CD4-positive, alpha-beta T cell treated with Interleukin-1 beta for 1 hour (primary cell): Measurements from ENCODE around the gene TRPV6.

Experiments used
- DNase-seq, 2 donors: peaks; one replicate each; pipeline ENCODE4 v3.0.0-alpha.2; 2020 to 2022

The TRPV6 gene

DNA sequence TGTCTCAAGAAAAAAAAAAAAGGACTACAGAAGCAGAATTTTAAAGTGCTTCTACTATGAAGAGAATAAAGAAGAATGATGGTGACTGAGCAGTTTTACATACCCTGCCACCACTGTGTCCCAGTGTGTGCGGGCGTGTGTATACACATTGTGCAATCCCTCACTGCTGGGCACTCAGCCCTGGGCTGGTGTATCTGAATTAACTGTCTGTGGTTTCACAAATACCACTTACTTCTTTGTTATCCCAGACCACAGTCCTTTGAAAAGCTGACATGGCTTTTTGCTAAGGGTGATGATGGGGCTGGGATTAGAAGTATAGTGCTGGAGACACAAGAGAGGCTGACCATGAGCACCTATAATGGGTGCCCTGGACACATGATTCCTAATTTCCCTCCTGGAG is 21.1 kb upstream of the TRPV6 start:
- DNase-seq: no peak

DNA sequence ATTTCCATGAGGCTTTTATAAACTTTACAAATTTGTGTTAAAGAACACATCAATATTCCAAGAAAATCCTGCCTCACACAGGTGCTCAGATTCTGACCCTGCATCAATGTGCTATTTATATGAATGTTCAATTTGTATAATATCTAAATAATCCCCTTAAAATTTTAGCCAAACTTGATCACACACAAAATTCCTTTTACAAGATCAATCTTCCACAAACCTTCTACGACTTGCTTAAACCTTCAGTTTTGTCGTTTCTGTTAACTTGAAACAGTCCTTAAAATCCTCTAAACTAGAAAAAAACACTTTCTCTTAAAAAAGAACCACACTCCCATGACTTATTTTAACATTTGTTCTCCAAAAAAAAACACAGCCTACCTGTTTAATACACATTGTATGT is 20.2 kb upstream of the TRPV6 start:
- DNase-seq: no peak

DNA sequence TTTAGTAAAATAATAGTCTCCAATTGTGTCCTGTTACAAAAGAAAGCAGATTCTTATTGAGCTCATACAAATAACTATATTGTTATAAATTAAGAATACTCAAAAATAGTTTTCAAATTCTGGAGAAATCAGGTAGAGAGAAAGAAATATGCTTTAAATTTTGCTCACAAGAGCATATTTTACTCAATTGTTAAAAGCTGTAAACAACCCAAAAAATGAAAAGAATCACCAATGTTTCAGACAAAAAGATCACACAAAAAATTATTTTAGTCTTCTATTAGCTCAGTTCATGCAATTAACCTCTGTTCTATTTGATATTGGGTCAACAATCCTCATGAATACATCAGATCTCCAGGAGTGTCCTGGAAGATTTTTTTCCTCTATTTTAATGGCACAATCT is 18.6 kb upstream of the TRPV6 start:
- no peak for DNase-seq

DNA sequence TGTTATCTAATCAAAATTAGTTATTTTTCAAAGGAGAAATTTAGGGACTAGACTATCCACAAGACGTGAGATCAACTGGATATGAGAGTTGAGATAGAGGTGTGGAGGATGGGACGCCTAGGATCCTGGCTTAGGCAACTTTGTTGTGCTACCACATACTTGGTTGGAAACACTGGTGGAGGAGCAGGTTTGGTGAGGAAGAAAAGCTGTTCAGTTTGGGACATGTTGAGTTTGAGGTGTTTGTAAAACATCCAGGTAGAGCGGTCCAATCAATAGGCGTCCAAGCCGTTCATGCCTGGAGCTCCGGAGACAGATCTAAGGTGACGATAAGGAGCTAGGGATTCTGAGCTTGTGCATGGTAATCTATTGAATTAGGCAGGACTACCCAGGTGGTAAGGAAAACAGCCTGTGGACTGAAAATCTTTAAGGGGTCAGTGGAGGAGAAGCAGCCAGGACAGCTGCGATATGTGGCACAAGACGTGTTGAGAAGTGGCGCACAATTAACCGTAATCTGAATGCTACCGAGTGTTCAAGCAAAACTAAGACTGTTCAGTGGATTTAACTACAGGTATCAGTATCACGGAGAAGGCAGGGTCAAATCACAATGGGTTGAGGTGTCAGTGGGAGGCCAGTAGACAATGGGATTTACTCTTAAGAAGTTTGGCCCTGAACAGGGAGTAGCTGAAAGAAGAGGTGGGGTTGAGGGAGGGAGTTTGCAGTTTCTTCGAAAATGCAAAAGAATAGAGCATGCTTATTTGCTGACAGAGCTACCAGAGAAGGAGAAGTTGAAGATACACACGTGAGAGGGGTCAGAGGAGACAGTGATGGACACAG is 16.1 kb upstream of the TRPV6 start:
- no peak for DNase-seq

DNA sequence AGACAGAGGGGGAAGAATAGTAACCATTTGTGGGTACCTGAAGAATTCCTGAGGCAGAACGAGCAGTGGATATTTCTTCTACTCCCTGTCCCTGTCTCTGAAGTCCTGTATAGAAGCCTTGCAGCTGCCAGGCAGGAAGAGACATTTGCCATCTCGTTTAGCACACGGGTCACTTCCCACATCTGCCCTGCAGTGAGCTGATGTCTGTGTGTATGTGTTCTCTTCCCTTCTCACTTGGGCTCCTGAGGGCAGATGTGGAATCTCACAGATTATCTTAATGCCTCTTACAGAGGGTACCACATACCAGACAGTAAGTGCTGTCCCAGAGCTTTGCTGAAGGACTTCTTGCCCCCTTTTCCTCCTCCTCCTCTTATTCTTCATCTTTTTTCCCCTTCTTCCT is 14.1 kb upstream of the TRPV6 start:
- DNase-seq: no peak

DNA sequence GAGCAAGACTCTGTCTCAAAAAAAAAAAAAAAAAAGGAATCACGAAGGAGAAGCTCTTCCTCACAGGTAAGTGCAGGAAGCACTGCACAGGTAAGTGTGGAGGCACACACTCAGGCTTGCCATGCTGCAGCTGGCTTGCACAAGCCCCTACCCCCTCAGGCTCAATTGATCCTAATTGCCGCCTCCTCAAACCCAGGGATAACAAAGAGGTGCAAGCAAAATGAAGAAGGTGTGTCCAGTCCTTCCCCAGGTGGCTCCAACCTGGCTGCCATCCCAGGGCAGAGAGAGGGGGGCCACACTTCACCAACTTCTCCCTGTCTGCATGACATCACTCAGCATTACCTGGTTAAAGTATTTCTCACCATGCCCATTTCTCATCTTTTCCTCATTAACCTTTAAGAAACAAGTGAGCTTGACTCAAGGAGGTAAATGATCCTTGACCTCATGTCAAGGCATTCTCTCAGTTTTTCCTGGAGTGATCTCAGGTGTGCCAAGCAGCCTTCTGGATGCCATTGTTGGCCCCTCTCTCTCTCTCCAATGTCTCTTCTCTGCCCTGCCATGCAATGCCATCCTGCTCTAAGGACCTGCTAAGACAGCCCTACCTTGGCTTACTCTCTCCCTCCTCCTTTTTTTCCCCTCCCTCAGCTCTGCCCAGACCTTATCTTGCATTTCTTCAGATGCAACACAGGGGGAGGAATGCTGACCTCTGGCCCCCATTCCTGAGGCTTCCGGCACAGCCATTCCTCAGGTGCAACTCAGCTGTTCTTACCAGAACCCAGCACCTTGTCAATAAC is 13.0 kb upstream of the TRPV6 start:
- DNase-seq: no peak

DNA sequence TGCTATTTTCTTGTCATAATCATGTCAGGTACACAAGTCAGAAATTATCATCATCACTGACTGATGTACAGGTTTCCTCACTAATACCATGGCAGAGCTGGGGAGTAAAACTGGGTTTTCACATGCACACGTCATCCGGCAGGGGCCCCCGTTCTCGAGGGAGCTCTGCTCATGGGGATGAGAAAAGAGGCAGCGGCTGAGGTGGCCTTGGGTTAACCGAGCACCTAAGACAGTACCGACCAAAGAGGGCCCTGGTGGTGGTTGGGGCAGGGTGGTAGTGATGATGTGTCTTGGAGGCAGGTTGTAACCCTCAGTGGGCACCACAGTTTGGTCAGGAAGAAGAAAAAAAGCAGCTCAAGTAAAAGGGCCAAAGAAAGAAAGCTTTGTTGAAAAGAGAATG is 12.1 kb upstream of the TRPV6 start:
- DNase-seq: no peak

DNA sequence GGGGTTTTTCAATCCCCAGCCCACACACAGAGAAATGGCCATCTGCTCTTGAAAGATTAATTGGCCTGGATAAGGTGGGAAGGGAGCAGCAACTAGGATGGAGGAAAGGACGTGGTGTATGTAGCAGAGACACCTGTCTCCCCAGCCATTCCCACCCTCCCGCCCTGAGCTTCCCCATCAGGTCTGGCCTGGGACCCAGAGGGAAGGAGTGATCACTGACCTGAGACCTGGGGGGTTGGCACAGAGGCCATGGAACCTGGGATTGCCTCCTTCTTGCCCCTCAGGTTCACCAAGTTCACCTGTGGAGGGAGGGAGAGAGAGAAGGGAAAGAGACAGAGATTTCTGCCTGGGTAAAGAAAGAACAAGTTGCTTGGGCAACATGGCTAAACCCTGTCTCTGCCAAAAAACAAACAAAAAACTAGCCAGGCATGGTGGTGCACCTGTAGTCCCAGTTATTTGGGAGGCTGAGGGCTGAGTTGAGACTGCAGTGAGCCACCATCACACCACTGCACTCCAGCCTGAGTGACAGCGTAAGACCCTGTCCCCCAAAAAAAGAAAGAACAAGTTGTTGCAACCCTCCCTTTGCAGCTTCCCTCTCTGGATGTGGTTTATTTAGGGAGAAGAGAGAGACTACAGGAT is 11.3 kb upstream of the TRPV6 start:
- no peak for DNase-seq

DNA sequence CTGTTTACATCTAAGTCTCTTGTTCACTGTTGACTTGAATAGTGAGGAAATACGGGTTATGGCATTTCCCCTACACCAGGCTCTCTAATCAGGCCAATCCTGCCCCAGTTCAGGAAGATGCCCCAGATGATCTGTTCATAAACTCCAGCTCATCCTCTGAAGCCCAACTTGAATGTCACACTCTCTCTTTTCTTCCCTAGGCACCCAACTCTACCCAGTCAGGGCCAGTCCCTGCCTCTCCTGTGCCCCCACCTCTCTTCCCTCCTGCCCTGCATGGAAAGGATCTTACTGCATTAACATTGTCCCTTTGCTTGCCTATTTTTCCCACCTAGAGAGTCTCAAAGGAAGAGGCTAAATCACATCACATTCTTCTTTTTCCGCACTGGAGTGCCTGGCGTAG is 10.6 kb upstream of the TRPV6 start:
- no peak for DNase-seq

DNA sequence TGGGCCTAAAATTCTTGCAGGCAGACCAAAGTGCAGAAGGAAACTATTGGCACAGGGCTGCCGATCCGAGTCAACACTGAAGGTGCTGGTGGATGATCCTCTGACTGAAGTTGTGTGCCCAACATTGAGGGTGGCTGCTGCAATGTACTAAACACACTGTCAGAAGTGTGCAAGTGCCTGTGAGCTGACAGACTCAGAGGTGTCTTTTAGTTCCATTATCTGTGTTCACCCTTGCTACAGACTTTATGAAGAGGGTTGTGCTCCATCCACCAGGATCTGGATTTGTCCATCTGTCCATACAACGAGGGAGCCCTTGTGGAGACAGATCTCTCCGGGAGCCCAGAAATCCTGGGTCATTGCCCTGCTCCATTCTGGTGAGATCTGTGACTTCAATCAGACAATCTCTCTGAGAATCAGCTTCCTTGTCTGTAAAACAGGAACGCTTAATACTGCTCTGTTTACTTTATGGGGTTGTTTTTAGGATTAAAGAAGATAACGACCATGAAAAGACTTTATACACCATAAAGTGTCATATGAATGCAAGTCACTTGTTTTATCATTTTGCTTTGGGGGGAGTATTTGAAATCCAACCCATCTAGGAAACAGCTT is 9.5 kb upstream of the TRPV6 start:
- no peak for DNase-seq

DNA sequence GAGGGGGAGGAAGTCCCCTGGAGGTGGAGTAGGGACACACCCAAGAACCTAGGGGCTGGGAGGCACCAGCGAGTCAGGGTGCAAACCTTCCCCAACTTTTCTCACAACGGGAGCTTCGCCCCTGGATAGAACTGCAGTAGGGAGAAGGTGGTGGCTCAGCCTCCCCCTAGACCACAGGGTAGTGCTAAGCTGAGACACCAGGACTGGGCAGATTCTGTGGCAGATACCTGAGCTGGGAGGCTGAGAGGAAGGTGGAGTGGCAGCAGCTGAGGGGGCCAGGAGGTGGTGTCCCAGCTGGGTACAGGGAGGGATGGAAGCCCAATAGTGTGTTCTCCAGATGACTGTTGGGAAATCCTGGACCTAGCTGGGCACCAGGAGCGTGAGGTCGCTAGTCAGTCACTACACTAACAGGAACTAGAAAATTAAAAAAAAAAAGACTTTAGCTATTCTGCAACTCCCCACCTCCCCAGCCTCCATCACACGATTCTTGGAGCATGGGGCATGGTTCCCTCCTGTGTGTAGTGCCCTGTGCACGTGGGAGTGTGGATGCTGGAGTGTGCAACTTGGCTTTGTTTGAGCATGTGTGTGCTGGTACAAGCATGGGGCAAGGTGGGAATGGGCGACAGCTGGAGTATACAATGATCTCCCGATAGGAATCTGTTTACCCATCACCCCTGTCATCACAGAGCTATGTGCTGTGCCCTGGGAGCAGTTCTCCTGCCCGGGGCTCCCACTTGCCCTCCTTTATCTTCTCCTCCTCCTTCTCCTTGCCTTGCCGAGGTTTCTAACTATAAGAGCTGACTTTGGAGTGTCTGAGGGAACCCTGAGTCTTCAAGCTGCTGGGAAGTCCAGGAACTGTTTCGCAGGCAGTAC is 8.8 kb upstream of the TRPV6 start:
- no peak for DNase-seq

DNA sequence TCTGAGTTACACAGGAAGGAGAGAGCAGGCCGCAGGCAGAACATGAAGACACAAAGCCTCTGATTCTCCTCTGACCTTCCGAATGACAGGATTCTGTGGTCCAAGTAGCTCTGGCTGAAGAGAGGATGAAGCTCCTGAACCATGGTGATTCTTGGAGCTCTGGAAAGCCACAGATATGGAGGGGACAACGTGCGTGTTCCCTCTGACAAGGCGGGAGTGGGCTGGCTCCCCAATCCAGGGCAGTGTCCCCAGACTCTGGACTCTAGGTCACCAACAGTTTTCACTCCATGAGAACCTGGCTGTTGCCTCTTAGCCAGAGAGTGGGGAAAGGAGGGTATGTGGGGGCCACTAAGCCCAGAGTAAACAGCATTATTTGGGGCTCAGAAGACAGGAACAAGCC is 7.4 kb upstream of the TRPV6 start:
- no peak for DNase-seq

DNA sequence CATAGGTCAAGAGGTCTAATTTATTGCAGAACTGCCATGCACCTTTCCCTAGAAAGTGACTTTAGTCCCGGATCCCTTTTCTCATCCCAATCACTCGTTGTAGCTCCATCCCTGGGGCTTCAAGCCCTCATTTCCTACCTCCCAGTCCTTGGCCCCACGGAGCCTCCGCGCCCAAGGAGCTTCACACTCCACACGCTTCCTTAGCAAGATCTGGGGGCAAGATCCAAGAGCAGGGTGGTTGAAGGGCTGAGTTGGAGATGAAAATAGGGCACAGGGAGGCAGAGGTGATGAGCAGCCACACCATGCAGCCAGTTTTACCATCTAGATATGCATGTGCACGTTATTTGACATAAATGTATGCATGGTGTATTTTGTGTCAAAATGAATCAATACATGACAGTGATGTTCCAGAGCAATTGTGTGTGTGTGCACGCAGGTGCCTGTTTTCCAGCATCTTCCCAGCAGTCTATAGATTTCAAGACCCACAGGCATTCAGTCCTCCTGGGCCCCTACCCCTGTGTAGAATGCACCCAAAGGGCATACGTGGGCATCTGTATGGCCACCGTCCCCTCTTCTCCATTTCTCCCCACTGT is 6.0 kb upstream of the TRPV6 start:
- DNase-seq: no peak

DNA sequence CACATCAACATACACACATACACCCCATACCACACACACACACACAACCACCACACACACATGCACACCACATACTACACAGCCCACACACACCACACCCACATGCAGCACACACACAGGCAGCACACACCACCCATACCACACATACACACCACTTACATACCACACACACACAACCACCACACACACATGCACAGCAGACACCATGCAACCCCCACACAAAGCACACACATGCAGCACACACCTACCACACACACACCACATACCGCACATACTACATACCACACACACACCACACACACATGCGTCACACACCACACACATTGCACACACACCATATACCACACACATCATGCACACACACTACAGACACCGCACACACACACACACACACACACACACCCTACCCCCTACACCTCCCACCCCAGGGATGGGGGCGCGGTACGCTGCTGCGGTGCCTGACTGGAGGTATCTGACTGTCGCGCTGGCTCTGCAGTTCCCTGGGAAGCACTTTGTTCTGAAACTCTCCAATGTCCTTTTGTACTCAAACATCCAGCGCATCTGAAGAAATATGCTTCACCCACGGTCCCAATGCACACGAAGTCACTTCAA is 5.4 kb upstream of the TRPV6 start:
- no peak for DNase-seq

DNA sequence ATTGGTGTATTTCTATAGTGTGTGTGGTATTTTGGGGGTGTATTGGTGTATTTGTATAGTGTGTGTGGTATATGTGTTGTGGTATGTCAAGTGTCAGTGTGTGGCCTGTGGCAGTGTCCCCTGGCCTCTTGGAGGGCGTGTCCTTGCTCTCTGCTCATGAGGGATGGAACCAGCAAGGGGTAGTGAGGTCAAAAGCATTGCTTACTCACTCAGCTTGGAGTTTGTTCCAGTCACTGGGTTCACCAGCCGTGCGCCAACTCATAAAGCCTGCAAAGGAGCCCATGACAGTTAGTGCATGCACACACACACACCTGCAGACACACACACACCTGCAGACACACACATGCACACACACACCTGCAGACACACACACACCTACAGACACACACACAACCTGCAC is 4.3 kb upstream of the TRPV6 start:
- DNase-seq: no peak

DNA sequence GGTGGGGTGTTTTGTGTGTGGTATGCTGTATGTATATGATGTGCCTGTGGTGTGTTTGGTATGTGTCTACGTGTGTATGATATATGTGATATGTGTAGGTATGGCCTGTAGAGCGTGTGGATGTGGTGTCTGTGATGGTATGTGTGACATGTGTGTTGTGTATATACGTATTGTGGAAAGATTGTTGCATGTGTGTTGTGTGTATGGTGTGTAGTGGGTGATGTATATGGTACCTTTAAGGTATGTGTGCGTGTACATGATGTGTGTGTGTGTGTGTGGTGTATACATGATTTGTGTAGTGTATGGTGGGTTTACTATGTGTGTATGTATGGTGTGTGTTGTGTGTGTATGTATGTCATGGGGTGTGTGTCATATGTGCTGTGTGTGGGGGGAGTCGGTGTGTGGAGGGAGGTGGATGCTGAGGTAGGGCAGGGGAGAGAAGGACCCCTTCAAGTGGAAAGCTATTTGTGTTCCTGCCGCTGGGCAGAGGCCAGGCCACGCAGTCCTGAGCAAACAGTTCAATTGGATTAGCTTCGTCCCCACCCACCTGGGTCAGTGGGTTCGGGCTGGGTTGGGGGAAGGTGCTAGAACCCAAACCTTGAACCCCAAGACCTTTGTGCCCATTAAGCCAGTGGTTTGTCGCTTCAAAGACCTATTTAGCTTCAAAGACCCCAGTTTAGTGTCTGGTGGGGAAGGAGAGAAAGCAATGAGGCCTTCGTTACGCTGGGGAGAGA is 1.9 kb upstream of the TRPV6 start:
- DNase-seq: no peak

DNA sequence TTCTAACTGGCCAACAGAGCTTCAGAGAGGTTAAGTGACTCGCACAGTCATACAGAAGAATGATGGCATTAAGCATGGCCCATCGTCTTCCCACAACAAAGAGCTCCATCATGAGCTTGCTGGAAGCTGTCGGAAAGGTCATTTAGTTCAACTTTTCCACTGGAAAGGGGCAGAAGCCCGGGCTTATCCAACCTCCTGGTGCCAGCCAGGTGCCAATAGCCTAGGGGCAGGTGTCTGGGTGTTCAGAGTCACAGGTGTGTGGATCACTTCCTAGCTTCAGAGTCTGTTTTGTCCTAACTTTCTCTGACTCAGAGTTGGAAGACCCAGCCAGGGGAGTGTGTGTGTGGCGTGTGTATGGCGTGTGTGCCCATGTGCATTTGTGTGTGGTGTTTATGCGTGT is 1.3 kb upstream of the TRPV6 start:
- no peak for DNase-seq

DNA sequence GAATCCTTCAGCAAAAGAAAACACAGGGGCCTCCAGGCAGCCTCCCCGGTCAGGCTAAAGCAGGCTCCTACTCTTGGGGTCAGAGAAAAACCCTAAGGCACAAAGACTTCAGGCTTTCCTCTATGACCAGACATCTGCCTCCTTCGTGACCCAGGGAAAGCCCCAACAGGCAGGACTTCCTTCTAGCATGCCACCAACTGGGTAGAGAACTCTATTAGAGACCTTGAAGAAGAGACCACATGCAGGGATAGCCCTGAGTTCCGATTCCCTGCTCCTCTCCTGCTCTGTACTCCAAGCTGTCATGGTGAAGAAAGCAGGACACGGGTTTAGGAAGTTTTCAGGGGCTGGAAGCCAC is 1.3 kb downstream of the TRPV6 start:
- DNase-seq: no peak

DNA sequence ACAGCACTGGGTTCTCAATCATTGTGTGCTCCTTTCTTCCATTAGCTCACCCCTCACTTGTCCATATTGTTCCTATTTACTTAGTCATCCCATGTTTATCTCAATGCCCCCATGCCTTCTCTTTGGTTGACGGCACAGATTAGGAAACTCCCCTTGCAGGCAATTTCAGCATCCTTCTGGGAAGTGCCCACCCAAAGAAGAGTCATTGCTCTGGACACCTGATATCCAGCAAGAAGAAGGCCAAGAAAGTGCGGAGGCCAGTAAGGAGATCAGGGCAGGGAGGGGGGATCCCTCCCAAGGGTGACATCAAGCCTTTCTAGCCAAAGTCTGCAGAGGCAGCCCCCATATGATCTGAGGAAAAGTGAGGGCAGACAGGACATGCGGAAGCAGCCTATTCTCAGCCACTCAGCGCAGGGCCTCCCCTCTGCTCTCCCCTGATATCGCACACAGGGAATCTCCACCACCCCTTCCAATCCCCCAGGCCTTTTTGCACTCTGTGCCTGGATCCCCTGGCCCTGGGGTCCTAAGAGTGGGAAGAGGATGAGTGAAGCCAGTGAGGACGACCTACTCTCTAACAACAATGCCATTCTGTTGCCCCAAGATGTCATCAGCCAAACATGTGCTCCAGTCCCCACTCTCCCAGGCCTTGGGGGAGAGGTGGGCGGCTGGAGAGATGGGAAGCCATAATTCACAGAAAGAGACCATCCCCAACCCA is 1.8 kb downstream of the TRPV6 start:
- no peak for DNase-seq

DNA sequence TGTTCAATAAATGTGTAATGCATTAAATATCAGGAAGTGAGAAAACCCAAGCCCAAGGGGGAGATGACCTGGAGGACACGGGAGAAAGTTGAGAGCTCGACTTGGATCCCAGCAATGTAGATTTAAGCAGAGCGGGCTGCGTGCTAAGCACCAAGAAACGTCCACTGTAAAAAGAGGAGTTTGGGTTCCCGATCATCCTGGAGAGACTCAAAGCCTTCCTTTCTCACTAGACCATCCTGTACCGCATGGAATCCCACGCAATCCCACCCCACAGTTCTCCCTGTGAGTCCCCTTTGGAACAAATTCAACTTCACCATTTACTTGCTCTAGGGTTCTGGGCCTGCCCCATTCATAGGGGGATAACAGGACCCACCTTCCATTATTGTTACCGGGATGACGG is 2.4 kb downstream of the TRPV6 start:
- DNase-seq: no peak

DNA sequence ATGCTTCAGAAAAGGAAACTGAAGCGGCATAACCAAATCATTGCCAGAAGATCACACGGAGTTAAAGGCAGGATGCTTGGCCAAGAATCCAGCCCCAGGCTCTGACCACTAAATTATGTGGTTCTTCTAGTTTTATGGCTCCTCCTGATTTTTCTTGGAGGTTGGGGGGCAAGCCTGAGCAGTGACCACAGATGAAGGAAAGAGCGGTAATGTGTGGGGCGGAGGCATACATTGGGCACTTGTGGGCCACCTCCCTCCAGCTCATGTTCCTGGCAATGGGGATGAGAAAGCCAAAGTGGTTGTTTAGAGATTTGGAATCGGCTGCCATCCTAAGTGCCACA is 3.2 kb downstream of the TRPV6 start:
- DNase-seq: no peak
